CD4-positive, alpha-beta T cell treated with Interleukin-12 subunit alpha and Interleukin-12 subunit beta, for 1 hour (primary cell): ENCODE data around the gene PLXND1.

Experiments used
- DNase-seq: peaks from one replicate; pipeline ENCODE4 v3.0.0-alpha.2; 2020

PLXND1 gene

GRCh38 chr3:129599607-129600006 lies 6.9 kb downstream of the PLXND1 start:
- no peak for DNase-seq

GRCh38 chr3:129599073-129599472 lies 7.4 kb downstream of the PLXND1 start:
- no peak for DNase-seq

- no peak for DNase-seq
These were observed 8.0 kb downstream of the PLXND1 start for GRCh38 chr3:129598484-129598883.

- DNase-seq: no peak
These were observed 8.5 kb downstream of the PLXND1 start for GRCh38 chr3:129598000-129598381.

- DNase-seq: no peak
These were observed 9.1 kb downstream of the PLXND1 start for GRCh38 chr3:129597087-129597999.

- no peak for DNase-seq
These were observed 10.0 kb downstream of the PLXND1 start for GRCh38 chr3:129596194-129597086.

GRCh38 chr3:129595544-129596193 lies 10.8 kb downstream of the PLXND1 start:
- no peak for DNase-seq

- no peak for DNase-seq
These were observed 11.5 kb downstream of the PLXND1 start for GRCh38 chr3:129594907-129595390.

- DNase-seq: no peak
These were observed 12.1 kb downstream of the PLXND1 start for GRCh38 chr3:129594409-129594808.

GRCh38 chr3:129593595-129594339 lies 12.7 kb downstream of the PLXND1 start:
- DNase-seq: peak; percentile 53

GRCh38 chr3:129593230-129593594 lies 13.3 kb downstream of the PLXND1 start:
- DNase-seq: no peak

GRCh38 chr3:129592381-129593131 lies 13.9 kb downstream of the PLXND1 start:
- no peak for DNase-seq

GRCh38 chr3:129591932-129592331 lies 14.5 kb downstream of the PLXND1 start:
- DNase-seq: no peak

GRCh38 chr3:129590215-129590614 lies 16.3 kb downstream of the PLXND1 start:
- no peak for DNase-seq

GRCh38 chr3:129587566-129588210 lies 18.8 kb downstream of the PLXND1 start:
- no peak for DNase-seq

- DNase-seq: no peak
These were observed 19.6 kb downstream of the PLXND1 start for GRCh38 chr3:129586746-129587430.

- DNase-seq: no peak
These were observed 20.4 kb downstream of the PLXND1 start for GRCh38 chr3:129585949-129586657.

- no peak for DNase-seq
These were observed 21.8 kb downstream of the PLXND1 start for GRCh38 chr3:129584631-129585030.

GRCh38 chr3:129583289-129583688 lies 23.2 kb downstream of the PLXND1 start:
- no peak for DNase-seq

GRCh38 chr3:129582799-129583198 lies 23.7 kb downstream of the PLXND1 start:
- DNase-seq: no peak
